CD4-positive, alpha-beta T cell treated with Interleukin-17A for 4 hours (primary cell): Measurements from ENCODE around the gene PRR14.
"Not testable (repeated sequence)": the region's sequence is repeated elsewhere in the genome, so short reads cannot be mapped to it uniquely, and the experiment has no call there.

Source experiments
- DNase-seq: peaks from one replicate; pipeline ENCODE4 v3.0.0-alpha.2; 2020; ENCODE audit warnings: mixed read lengths

PRR14 gene

GRCh38 chr16:30633526-30633925, 17.2 kb upstream of the PRR14 start:
- no peak for DNase-seq

GRCh38 chr16:30636599-30636998, 14.2 kb upstream of the PRR14 start:
- no peak for DNase-seq

- DNase-seq: not testable (repeated sequence)
Observed at GRCh38 chr16:30637139-30637538, 13.6 kb upstream of the PRR14 start.

GRCh38 chr16:30637944-30638343, 12.8 kb upstream of the PRR14 start:
- peak; percentile 26 for DNase-seq

GRCh38 chr16:30641378-30641982, 9.3 kb upstream of the PRR14 start:
- no peak for DNase-seq

- DNase-seq: no peak
Observed at GRCh38 chr16:30644334-30644830, 6.4 kb upstream of the PRR14 start.

- no peak for DNase-seq
Observed at GRCh38 chr16:30645727-30646126, 5.0 kb upstream of the PRR14 start.

- no peak for DNase-seq
Observed at GRCh38 chr16:30647274-30647571, 3.5 kb upstream of the PRR14 start.

- DNase-seq: no peak
Observed at GRCh38 chr16:30649725-30650368, 913 bp upstream of the PRR14 start.

- DNase-seq: peak; percentile 78
Observed at GRCh38 chr16:30651124-30652004, 604 bp downstream of the PRR14 start.

GRCh38 chr16:30652005-30652296, 1.2 kb downstream of the PRR14 start:
- no peak for DNase-seq

- DNase-seq: no peak
Observed at GRCh38 chr16:30652718-30653117, 2.0 kb downstream of the PRR14 start.

- no peak for DNase-seq
Observed at GRCh38 chr16:30654856-30655255, 4.1 kb downstream of the PRR14 start.

- DNase-seq: no peak
Observed at GRCh38 chr16:30655815-30656347, 5.1 kb downstream of the PRR14 start.

GRCh38 chr16:30656388-30656787, 5.6 kb downstream of the PRR14 start:
- no peak for DNase-seq

GRCh38 chr16:30656974-30657865, 6.5 kb downstream of the PRR14 start:
- DNase-seq: no peak

GRCh38 chr16:30657866-30658730, 7.3 kb downstream of the PRR14 start, which contains the start of gene FBRS:
Gene FBRS (plus strand): TSS chr16:30658431. CDS start chr16:30659519, 1,088 bp downstream.
- peak; percentile 100 for DNase-seq

GRCh38 chr16:30658731-30659506, 8.2 kb downstream of the PRR14 start:
- DNase-seq: no peak

- peak; percentile 58 for DNase-seq
Observed at GRCh38 chr16:30659507-30660423, 9.0 kb downstream of the PRR14 start.
